H1 (cell line): ENCODE measurements around the gene ATP6V0D1. TPM values are rescaled to one million over a fixed set of nuclear protein-coding genes. Genes with fewer than 3 reads are reported as not detected.

Experiments
- KDM4A ChIP-seq: IDR thresholded peaks from one replicate; pipeline ENCODE4 v1.7.1; 2012; ENCODE audit warnings: low read depth, mild to moderate bottlenecking, moderate library complexity, low read length, inconsistent platforms; ENCODE audit not compliant: severe bottlenecking
- NRF1 ChIP-seq: IDR thresholded peaks from 2 replicates; pipeline ENCODE4 v1.6.1; 2011; ENCODE audit warnings: mild to moderate bottlenecking, low read depth, low read length, improper control_type of control experiment
- polyA plus RNA-seq, 7 experiments: library from polyadenylated mRNA; depleted of rRNA in 3 of 7; stranded (reverse) in 5 of 7; unstranded in 2 of 7; fragments of >200 nt in 5 of 7; fragments of 200-250 nt in 2 of 7; gene quantifications; 1 replicate in 5 of 7; 2 replicates in 1 of 7; 4 replicates in 1 of 7; pipeline versions ENCODE4 v1.2.1 to v1.2.3, GENCODE V29; 2011 to 2013; ENCODE audit warnings: missing spikeins in 2 of 7, mixed read lengths in 2 of 7
- total RNA-seq: library from RNA; stranded (reverse); fragmentation: NEBNext Ultra II Directional; extraction: Animal tissue kit (Norgen Biotek cat#: 25700); gene quantifications from 2 replicates; pipeline ENCODE4 v1.2.1, GENCODE V29; 2021
- TF ChIP-seq, protein P1 (sequence below): fragments of 300-600 bp; sonication (generic); IDR thresholded peaks from 2 replicates; pipeline ENCODE4 v1.7.1; 2012; ENCODE audit warnings: low read length, moderate library complexity, mild to moderate bottlenecking, inconsistent platforms; ENCODE audit not compliant: insufficient replicate concordance

Gene ATP6V0D1
- total and polyA plus RNA-seq, 2 of the 8 experiments (the other 6 are each of a cell fraction or from before 2014, with no cell fraction given) = 47.3 to 134 TPM

DNA sequence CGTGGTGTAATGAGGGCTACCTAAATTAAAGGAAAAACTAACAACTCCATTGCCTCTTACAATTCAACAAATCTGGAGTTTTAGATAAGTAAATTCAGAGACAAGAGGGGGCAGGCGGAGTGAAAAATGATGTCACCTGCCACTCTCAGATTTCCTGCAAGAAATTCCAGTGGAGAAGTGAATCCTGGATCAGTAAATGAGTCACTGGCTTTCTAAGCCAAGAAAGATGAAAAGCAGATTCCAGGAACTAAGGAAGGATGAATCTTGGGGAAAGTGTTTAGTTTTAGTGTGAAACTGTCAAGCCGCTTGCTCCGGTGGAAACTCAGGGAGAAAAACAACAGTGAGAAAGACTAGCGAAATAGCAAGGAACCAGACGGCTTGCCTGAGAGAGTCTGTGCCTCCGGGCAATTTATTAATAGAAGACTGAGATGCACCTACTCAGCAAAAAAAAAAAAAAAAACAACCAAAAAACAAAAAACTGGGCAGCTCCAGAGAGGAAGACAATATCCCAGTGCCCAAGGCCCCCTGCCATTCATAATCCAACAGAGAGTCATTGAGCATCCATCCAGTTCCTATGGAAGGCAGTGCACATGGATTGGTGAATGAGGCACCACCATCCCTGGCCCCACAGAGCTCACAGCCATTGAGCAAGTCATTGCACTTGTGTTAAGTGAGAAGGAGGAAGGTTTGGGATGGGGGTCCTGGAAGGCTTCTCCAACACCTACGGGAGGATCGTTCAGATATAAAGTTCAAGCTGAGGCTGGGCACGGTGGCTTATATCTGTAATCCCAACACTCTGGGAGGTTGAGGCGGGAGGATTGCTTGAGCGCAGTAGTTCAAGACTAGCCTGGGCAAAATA is 35.6 kb upstream of the ATP6V0D1 start (continued):
- TF ChIP-seq, protein P1, sequence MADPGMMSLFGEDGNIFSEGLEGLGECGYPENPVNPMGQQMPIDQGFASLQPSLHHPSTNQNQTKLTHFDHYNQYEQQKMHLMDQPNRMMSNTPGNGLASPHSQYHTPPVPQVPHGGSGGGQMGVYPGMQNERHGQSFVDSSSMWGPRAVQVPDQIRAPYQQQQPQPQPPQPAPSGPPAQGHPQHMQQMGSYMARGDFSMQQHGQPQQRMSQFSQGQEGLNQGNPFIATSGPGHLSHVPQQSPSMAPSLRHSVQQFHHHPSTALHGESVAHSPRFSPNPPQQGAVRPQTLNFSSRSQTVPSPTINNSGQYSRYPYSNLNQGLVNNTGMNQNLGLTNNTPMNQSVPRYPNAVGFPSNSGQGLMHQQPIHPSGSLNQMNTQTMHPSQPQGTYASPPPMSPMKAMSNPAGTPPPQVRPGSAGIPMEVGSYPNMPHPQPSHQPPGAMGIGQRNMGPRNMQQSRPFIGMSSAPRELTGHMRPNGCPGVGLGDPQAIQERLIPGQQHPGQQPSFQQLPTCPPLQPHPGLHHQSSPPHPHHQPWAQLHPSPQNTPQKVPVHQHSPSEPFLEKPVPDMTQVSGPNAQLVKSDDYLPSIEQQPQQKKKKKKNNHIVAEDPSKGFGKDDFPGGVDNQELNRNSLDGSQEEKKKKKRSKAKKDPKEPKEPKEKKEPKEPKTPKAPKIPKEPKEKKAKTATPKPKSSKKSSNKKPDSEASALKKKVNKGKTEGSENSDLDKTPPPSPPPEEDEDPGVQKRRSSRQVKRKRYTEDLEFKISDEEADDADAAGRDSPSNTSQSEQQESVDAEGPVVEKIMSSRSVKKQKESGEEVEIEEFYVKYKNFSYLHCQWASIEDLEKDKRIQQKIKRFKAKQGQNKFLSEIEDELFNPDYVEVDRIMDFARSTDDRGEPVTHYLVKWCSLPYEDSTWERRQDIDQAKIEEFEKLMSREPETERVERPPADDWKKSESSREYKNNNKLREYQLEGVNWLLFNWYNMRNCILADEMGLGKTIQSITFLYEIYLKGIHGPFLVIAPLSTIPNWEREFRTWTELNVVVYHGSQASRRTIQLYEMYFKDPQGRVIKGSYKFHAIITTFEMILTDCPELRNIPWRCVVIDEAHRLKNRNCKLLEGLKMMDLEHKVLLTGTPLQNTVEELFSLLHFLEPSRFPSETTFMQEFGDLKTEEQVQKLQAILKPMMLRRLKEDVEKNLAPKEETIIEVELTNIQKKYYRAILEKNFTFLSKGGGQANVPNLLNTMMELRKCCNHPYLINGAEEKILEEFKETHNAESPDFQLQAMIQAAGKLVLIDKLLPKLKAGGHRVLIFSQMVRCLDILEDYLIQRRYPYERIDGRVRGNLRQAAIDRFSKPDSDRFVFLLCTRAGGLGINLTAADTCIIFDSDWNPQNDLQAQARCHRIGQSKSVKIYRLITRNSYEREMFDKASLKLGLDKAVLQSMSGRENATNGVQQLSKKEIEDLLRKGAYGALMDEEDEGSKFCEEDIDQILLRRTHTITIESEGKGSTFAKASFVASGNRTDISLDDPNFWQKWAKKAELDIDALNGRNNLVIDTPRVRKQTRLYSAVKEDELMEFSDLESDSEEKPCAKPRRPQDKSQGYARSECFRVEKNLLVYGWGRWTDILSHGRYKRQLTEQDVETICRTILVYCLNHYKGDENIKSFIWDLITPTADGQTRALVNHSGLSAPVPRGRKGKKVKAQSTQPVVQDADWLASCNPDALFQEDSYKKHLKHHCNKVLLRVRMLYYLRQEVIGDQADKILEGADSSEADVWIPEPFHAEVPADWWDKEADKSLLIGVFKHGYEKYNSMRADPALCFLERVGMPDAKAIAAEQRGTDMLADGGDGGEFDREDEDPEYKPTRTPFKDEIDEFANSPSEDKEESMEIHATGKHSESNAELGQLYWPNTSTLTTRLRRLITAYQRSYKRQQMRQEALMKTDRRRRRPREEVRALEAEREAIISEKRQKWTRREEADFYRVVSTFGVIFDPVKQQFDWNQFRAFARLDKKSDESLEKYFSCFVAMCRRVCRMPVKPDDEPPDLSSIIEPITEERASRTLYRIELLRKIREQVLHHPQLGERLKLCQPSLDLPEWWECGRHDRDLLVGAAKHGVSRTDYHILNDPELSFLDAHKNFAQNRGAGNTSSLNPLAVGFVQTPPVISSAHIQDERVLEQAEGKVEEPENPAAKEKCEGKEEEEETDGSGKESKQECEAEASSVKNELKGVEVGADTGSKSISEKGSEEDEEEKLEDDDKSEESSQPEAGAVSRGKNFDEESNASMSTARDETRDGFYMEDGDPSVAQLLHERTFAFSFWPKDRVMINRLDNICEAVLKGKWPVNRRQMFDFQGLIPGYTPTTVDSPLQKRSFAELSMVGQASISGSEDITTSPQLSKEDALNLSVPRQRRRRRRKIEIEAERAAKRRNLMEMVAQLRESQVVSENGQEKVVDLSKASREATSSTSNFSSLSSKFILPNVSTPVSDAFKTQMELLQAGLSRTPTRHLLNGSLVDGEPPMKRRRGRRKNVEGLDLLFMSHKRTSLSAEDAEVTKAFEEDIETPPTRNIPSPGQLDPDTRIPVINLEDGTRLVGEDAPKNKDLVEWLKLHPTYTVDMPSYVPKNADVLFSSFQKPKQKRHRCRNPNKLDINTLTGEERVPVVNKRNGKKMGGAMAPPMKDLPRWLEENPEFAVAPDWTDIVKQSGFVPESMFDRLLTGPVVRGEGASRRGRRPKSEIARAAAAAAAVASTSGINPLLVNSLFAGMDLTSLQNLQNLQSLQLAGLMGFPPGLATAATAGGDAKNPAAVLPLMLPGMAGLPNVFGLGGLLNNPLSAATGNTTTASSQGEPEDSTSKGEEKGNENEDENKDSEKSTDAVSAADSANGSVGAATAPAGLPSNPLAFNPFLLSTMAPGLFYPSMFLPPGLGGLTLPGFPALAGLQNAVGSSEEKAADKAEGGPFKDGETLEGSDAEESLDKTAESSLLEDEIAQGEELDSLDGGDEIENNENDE = no peak
- no peak for TF ChIP-seq NRF1
- no peak for TF ChIP-seq KDM4A
- TF ChIP-seq, all 59 proteins: peak for 0
